HG03159 (cell line): ENCODE measurements around the gene GRIA4.
"Not testable (repeated sequence)": the region's sequence is repeated elsewhere in the genome, so short reads cannot be mapped to it uniquely, and the experiment has no call there.

Source experiments
- ATAC-seq: cut with Tn5 transposase; IDR thresholded peaks from one replicate; pipeline ENCODE4 v1.9.1; 2021; ENCODE audit warnings: mild to moderate bottlenecking, moderate library complexity; ENCODE audit not compliant: unreplicated experiment

GRIA4 gene

GRCh38 chr11:105718641-105719040 is 108.8 kb downstream of the GRIA4 start:
- no peak for ATAC-seq

GRCh38 chr11:105719073-105719822 is 109.4 kb downstream of the GRIA4 start:
- ATAC-seq, result peak; percentile 86

DNA sequence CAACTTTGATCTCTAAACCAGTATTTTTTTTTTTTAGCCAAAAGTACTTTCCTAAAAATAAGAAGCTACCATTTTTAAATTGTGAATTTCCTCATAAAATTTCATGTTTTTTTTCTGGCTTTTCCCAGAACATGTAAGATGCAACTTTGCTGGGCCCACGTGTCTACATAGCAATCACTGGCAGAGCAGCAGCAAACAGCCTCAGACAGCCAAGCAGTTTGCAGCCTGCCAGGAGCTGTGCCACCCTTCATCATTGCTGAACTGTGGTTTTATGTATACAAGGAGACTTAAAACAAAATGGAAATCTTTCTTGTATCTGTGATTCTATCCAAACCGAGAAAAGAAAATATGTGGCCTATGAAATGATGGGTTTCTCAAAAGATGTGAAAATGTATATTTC is 110.2 kb downstream of the GRIA4 start:
- ATAC-seq, result no peak

DNA sequence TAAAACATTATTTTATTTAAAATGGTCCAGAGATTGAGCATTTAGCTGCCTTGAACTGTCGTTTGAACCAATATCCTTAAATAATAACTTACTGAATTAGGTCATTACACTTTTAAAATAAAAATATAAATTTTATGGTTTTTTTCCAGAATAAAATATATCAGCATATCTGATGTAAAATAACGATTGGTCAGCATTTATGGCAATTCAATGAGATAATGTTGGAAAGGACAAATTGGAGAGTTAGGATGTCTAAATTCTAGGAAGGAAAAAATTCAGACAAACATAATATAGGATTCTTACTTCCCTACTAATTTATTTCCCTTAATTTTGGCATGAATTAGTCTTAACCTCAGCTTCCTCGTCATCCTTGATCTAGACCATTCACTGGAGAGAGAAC is 113.4 kb downstream of the GRIA4 start:
- no peak for ATAC-seq

- no peak for ATAC-seq
Observed at GRCh38 chr11:105732611-105733010, 122.7 kb downstream of the GRIA4 start.

DNA sequence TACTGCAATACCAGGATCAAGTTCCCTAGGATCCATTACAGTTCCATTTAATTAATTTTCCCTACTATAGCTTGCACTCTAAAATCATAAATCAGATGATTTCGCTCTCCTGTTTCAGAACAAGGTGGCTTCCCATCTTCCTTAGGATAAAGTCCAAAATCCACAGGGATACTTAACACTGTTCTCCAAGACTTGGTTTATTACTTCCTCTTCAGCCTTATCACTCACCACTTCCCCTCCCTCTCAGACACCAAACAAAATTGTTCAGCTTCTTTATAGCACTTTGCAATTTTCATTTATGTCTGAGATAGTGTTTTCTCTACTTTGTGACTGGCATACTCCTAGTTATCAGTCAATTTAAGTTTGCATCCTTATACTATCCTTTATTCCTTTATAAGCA is 124.6 kb downstream of the GRIA4 start:
- no peak for ATAC-seq

DNA sequence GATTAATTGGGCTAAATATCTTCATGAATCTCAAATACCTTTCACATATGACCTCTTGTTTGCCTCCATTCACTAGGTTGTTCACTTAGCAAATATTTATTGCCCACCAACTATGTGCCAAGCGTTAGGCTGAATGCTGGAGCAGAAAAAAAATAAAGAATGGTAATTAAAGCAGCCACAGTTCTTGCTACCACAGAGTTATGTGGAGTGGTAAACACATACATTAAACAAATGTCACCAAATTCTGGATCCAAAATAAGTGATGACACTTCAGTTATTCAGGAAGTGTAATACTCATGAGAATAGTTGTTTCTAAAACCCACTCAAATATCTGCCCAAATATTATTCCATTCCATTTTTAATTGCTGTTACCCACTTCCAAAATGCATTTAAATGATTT is 128.4 kb downstream of the GRIA4 start:
- ATAC-seq, result no peak

GRCh38 chr11:105738986-105739795 is 129.3 kb downstream of the GRIA4 start:
- no peak for ATAC-seq

- peak; percentile 99 for ATAC-seq
Observed at GRCh38 chr11:105740164-105740903, 130.5 kb downstream of the GRIA4 start.

DNA sequence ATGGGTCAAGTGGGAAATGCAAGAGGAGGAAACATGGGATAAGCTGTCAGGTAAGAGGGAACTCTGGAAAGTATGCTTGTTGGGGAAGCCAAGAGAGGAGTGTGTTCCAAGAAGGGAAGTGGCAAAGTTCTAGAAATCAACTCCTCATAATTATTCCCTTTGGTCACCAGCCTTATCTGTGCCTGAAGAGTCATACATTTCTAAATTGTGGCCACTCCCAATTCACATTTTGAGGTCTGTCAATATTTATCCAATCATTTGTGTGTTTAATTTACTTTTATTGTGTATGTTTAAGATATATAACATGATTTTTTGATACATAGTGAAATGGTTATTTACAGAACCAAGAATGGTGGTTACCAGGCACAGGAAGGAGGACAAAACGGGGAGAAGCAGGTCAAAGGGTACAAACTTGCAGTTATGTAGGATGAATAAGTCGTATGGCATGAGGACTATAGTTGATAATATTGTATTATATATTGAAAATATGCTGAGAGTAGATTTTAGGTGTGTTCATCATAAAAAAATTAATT is 131.7 kb downstream of the GRIA4 start:
- ATAC-seq, result no peak

GRCh38 chr11:105754260-105754659 is 144.4 kb downstream of the GRIA4 start:
- no peak for ATAC-seq

GRCh38 chr11:105754716-105755115 is 144.8 kb downstream of the GRIA4 start:
- no peak for ATAC-seq

- no peak for ATAC-seq
Observed at GRCh38 chr11:105757107-105757506, 147.2 kb downstream of the GRIA4 start.

- ATAC-seq, result no peak
Observed at GRCh38 chr11:105763594-105763993, 153.7 kb downstream of the GRIA4 start.

- ATAC-seq, result no peak
Observed at GRCh38 chr11:105767931-105768330, 158.1 kb downstream of the GRIA4 start.

DNA sequence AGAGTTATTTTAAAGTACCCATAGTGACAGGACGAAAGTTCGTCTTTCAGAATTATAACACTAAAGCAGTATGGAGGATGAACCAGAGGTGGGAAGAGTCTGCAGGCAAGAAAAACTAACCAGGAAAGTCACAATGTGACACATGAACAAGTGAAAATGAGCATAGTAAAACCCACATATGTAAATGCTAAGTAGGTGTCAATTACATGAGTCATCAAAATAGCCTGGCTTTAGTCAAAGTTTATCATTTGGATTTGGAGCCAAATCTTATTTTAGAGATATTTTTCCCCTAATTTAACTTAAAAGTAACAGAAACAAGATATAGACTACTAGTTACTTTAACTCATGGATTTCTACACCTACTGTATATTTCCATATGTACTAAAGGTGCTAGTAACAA is 159.8 kb downstream of the GRIA4 start:
- no peak for ATAC-seq

- not testable (repeated sequence) for ATAC-seq
Observed at GRCh38 chr11:105773452-105773851, 163.6 kb downstream of the GRIA4 start.

DNA sequence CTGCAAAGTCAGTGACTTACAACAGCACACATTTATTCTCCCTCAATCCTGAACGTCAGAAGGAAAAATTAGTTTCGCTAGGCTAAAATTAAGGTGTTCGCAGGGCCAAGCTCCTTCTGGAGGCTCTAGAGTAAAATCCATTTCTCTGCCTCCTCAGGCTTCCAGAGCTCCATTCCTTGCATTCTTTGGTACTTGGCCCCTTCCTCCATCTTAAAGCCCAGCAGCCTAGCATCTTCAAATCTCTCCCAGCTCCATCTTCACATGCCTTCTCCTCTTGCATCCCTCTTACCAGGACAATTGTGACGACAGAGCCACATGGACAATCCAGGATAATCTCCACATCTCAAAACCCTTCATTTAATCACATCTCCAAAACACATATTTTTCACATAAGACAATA is 165.0 kb downstream of the GRIA4 start:
- ATAC-seq, result no peak

DNA sequence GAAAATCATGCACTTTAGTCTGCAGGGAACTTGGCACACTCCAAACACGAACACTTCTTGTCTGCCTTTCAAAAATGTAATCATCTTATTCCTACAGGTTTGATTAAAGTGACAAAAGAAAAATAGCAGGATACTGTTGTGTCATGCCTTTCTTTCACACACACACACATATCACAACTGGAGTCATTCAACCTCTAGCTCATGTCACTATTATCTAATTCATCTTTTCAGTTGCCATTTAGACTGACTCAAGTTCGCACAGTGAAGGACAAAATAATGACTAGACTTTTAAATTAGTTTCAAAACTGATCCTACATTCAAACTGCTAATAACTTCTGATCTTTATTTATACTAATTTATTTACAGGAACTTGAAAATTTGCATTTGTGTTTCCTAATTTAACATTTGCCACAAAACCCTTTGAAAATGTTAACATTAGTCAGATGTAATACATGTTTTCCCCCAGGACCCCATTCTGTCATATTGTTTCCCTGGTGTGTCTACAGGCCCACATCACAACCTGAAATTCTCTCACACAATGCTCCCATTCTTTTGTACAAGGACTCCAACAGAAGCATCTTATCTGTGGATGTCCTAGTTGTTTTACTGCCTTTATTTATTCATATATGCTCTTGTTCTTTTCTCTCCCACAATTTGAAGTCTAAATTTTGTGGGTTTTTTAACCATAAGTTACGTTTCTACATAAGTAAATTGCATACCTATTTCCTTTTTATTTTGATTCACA is 171.1 kb downstream of the GRIA4 start:
- ATAC-seq, result no peak

GRCh38 chr11:105781807-105782206 is 171.9 kb downstream of the GRIA4 start:
- ATAC-seq, result no peak

DNA sequence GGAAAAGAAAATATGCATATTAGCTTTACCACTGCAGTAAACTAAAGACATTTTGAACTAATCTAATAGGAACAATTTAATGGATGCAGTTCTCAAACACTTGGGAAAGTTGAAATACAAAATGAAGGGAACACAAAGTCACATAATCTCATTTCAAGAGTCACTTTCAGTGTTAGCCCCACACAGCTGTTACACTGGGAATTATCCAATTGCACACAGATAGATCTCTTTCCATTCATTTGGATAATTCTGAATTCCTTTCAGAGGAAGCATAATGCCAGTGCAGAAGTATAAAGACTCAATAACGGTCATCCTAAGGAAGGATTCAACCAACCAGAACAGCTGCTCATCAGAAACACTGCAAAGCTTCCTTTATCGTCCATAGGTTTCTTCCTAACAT is 173.3 kb downstream of the GRIA4 start:
- ATAC-seq, result no peak
